HL-60 (cell line): ENCODE data around the gene QRFPR.
"Not testable (repeated sequence)": the region's sequence is repeated elsewhere in the genome, so short reads cannot be mapped to it uniquely, and the experiment has no call there.

Experiments used
- DNase-seq, 2 experiments: peaks; one replicate each; pipeline ENCODE4 v3.0.0-alpha.2; 2010 to 2020; ENCODE audit warnings: low read depth in 1 of 2, low spot score in 1 of 2
- H3K27ac ChIP-seq: fragments of 250-450 bp; sonication (Bioruptor Pico); replicated peaks from 2 replicates; pipeline ENCODE4 v1.5.1; 2020; ENCODE audit warnings: mild to moderate bottlenecking, moderate library complexity
- H3K27me3 ChIP-seq: fragments of 250-450 bp; sonication (Bioruptor Pico); 2 replicates; pipeline ENCODE4 v1.5.1; 2021; ENCODE audit warnings: mild to moderate bottlenecking, moderate library complexity; ENCODE audit not compliant: insufficient read depth, poor library complexity, severe bottlenecking
- H3K4me3 ChIP-seq: replicated peaks from 2 replicates; pipeline ENCODE4 v1.5.1; 2011; ENCODE audit warnings: mild to moderate bottlenecking, control low read depth, low read length; ENCODE audit not compliant: insufficient read depth
- CTCF ChIP-seq: IDR thresholded peaks from one replicate; pipeline ENCODE4 v1.5.1; 2011; ENCODE audit warnings: low read length, control low read depth, inconsistent platforms; ENCODE audit not compliant: insufficient read depth
- GABPA ChIP-seq: IDR thresholded peaks from 2 replicates; pipeline ENCODE4 v1.6.1; 2012; ENCODE audit warnings: low read depth
- POLR2AphosphoS5 ChIP-seq: IDR thresholded peaks from 2 replicates; pipeline ENCODE4 v1.6.1; 2012; ENCODE audit warnings: low read depth
- REST ChIP-seq: IDR thresholded peaks from 2 replicates; pipeline ENCODE4 v1.6.1; 2012; ENCODE audit warnings: low read depth; ENCODE audit not compliant: insufficient replicate concordance
- SPI1 ChIP-seq: IDR thresholded peaks from 2 replicates; pipeline ENCODE4 v1.6.1; 2012; ENCODE audit warnings: low read depth, mild to moderate bottlenecking, borderline replicate concordance

The QRFPR gene

GRCh38 chr4:121411151-121411744, 30.4 kb upstream of the QRFPR start:
- no peak overlapping the region for H3K4me3 ChIP-seq
- TF ChIP-seq CTCF (no peak), GABPA (no peak), POLR2AphosphoS5 (no peak), REST (no peak), SPI1 (no peak)
- no peak for DNase-seq
- H3K27ac ChIP-seq = no peak overlapping the region
- H3K27me3 ChIP-seq = no peaks in the 10 kb centered on the region

- DNase-seq, H3K27me3 ChIP-seq, H3K4me3 ChIP-seq, H3K27ac ChIP-seq: not testable (repeated sequence)
These were observed 27.7 kb upstream of the QRFPR start for GRCh38 chr4:121408567-121408966.

- no peaks in the 10 kb centered on the region for H3K27me3 ChIP-seq
- H3K4me3 ChIP-seq = no peak overlapping the region
- H3K27ac ChIP-seq = no peak overlapping the region
- TF ChIP-seq GABPA (no peak), POLR2AphosphoS5 (no peak), REST (no peak), CTCF (no peak), SPI1 (no peak)
- DNase-seq = no peak
These were observed 19.8 kb upstream of the QRFPR start for GRCh38 chr4:121400632-121401031.

- Histone ChIP-seq H3K27ac (no peak overlapping the region), H3K27me3 (no peaks in the 10 kb centered on the region), H3K4me3 (no peak overlapping the region)
- no peak for TF ChIP-seq CTCF
- TF ChIP-seq SPI1 = no peak
- no peak for TF ChIP-seq GABPA
- no peak for TF ChIP-seq POLR2AphosphoS5
- TF ChIP-seq REST = no peak
- DNase-seq = no peak
These were observed 17.3 kb upstream of the QRFPR start for GRCh38 chr4:121397941-121398601.
